MM.1S (cell line): Measurements from ENCODE around the gene DPP6.
"Not testable (repeated sequence)": the region's sequence is repeated elsewhere in the genome, so short reads cannot be mapped to it uniquely, and the experiment has no call there.

Experiments used
- CTCF ChIP-seq: fragments of 300-600 bp; sonication (generic); IDR thresholded peaks from 2 replicates; pipeline ENCODE4 v1.5.1; 2016; ENCODE audit warnings: antibody characterized with exemption, low read length, mixed read lengths
- EZH2phosphoT487 ChIP-seq: fragments of 300-600 bp; sonication (generic); IDR thresholded peaks from 2 replicates; pipeline ENCODE4 v1.6.1; 2018; ENCODE audit warnings: antibody characterized with exemption, low read length

- not testable (repeated sequence) for TF ChIP-seq EZH2phosphoT487, CTCF
Observed at GRCh38 chr7:154087037-154087725, 35.0 kb downstream of the DPP6 start.
